GM12872 (cell line): ENCODE data around the gene STK32A.

Experiments used
- TF ChIP-seq, protein P1 (sequence below): IDR thresholded peaks from 3 replicates; pipeline ENCODE4 v1.5.1; 2011; ENCODE audit warnings: low read depth, mild to moderate bottlenecking, low read length, moderate library complexity; ENCODE audit not compliant: insufficient read depth

STK32A gene

DNA sequence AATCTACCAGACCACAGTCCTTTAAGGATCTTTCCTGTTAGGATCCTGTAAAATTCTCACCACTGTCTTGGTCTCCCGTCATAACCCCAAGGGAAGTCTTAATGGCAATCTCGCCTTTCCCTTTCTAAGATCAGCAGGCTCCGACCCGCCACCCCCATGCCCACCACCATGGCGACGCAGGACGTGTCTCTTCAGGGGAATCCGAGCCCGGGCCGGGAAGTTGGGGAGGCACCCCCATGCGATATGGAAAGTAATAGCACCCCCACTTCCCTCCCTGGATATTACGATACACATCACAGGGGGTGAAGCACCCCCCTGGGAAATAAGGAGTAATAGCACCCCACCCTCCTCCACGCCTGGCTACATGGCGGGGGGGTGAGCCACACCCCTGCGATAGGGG, 8.3 kb upstream of the STK32A start:
- TF ChIP-seq, protein P1, sequence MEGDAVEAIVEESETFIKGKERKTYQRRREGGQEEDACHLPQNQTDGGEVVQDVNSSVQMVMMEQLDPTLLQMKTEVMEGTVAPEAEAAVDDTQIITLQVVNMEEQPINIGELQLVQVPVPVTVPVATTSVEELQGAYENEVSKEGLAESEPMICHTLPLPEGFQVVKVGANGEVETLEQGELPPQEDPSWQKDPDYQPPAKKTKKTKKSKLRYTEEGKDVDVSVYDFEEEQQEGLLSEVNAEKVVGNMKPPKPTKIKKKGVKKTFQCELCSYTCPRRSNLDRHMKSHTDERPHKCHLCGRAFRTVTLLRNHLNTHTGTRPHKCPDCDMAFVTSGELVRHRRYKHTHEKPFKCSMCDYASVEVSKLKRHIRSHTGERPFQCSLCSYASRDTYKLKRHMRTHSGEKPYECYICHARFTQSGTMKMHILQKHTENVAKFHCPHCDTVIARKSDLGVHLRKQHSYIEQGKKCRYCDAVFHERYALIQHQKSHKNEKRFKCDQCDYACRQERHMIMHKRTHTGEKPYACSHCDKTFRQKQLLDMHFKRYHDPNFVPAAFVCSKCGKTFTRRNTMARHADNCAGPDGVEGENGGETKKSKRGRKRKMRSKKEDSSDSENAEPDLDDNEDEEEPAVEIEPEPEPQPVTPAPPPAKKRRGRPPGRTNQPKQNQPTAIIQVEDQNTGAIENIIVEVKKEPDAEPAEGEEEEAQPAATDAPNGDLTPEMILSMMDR = no peak

DNA sequence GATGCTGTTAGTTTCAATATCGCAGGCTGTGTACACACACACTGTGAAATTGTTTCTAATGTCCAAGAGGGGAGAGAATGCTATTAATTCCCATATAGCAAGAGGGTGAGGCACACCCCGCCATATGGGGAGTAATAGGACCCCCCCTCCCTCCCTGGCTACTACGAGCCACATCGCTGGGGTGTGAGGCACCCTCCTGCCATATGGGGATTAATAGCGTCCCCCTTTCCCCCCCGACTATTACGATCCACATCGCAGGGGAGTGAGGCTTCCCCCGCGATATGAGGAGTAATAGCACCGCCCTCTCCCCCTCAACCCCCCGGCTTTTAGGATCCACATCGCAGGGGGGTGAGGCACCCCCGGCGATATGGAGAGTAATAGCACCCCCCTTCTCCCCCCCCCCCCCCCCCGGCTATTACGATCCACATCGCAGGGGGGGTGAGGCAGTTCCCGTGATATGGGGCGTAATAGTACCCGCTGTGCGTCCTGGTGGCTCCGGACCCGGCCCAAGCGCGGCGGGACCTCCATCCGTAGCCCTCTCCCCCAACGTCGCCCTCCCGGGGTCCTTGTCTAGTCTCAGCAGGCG, 494 bp upstream of the STK32A start:
- TF ChIP-seq, protein P1 = no peak

DNA sequence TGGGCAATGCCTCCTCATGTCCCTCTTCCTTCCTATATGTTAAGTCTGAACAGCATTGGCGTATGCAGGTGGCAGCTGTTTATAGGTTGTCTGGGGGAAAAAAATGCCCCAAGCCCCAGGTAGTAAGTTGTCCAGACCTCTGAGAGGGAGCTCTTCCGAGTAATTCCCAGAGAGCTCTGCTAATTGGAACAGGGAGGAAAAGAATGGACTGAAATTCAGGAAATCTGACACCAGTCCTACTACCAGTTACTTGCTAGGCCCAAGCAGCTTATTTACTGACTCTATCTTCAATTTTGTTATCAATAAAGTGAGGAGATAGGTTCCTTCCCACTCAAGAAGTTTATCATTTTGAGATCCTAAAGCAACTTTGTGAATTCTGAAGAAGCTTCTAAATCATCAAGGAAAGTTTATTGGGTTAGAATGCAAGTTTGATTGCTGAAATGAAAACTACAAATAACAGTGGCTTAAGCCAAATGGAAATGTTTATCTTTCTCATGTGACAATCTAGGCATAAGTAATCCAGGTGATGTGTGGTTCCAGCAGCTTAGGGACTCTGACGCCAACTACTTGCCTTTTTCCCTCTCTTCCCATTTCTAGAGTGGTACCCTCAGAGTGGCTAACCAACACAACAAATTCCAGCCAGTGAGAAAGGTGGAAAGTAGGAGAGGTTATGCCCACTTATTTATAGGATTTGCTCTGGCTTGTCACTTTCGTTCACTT, 5.6 kb downstream of the STK32A start:
- TF ChIP-seq, protein P1 = no peak

DNA sequence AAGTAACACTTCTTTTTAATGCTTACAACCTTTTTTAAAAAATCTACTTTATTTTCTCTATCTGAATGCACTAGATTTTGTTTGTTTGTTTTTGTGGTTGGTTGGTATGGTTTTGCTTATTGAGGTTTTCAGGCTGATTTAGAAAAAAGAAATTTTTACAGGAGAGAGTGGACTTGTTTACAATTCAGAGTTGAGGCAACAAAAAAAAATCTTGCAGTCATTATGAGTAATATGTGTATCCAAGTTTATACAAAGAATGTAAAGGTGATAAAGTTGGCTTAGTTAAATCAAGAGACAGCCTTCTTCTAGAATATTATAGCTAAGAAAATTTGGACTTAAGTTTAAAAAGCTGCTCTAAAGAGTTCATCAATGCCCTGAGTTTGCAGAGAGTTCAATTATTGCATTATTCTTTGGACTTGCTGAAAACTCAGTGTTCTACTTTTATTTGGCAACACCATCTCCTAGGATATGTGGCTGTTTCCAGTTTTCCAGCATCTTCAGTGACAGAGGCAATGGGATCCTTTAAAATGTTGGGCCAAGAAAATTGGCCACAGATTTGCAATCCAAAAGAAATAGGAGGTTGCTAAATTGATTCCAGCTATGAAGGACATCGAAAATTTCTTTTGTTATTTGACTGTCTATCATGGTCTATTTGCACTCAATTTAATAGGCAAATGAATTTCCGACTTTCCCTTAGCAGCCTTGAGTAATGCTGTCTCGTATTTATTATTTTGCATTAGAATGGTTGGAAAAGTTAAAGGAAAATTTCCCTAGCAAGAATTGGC, 10.7 kb downstream of the STK32A start:
- TF ChIP-seq, protein P1 = no peak

DNA sequence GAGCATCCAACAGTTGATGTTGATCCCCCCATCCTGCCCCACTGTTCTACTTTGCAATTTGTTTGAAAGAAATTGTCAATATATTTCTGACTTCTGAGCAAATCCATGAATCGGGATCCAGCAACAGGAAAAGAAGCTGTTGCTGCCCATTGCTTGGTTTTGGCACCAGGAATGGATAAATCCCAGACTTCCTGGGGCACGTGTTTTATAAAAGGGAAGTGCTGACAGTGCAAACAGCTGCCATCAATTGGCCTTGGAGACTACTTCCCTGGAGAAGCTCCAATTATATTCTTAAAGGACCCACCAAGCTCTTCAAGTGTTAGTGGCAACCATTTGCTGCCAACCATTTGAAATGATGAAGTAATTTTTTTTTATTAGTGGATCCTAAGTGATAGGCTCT, 13.7 kb downstream of the STK32A start:
- TF ChIP-seq, protein P1 = no peak

DNA sequence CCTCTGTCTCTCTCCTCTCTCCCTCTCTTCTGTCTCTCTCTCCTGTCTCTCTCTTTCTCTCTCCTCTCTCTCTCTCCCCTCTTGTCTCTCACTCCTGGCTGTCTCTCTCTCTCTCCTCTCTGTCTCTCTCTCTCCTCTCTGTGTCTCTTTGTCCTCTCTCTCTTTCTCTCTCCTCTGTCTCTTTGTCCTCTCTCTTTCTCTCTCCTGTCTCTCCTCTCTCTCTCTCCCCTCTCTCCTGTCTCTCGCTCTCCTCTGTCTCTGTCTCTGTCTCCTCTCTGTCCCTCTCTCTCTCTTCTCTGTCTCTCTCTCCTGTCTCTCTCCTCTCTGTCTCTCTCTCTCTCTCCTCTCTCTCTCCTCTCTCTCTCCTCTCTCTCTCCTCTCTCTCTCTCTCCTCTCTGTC, 25.0 kb downstream of the STK32A start:
- TF ChIP-seq, protein P1 = no peak

DNA sequence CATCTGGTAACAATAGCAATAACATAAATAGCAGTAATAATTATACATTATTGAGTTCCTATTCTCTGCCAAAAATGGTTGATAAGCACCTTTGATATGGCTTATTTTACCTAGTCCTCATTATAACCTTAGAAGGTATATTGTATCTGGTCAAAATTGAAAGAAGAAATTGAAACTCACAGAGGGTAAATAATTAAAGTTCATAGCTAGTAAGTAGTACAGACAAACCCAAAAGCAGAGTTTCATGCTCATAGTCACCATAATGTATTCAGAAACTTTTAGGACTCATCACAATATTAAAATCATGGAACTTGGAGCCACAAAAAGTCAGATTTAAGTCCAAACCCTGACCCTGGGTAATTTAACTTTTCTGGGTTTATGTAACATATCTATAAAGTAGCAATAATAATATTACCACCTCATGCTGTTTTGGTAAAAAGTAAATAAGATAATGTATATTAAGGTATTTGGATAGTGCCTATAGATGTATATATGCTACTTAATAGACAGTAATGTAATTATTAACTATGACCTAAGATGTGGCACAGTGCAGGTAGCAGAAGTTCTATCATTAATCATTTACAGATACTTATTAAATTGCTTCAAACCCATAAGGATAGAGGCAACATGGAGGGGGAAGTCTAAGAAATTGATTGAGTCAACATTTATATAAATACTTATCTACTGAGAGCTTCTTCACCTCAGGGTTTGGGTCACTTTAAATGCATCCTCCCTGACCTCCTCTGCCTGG, 32.4 kb downstream of the STK32A start:
- TF ChIP-seq, protein P1 = no peak
